Measurements from ENCODE around the gene IFT43. TPM values are rescaled to one million over a fixed set of nuclear protein-coding genes. Genes with fewer than 3 reads are reported as not detected.

The IFT43 gene
- total RNA-seq, 1 donor from 2014 or later = 36.8 TPM

DNA sequence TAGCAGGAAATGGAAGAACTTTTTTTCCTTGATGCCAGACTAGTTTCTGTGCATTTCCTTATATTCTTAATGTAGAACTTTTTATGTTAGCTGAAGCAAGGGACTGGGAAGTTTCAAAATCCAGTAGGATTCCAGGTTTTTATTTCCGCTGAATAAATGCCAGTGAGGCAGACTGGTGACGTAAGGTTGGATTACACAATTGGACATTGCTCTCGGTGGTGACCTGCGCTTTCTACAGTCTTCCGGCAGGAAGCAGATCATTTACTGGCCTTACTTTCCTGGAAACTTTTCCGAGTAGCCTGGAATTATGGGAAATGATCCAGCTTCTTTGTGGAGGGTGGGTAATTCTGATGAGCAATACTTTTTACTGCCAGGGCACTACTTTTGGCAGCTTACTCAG lies 3.6 kb downstream of the IFT43 start:
- Mint-ChIP-seq H3K27ac (no peak overlapping the region), H3K27me3 (ENCODE audit: insufficient read depth, low read depth) (no peaks in the 10 kb centered on the region), H3K4me1 (peaks cover 17% of the 10 kb centered on the region), H3K4me3 (no peak overlapping the region), H3K36me3 (peaks cover 3% of the 10 kb centered on the region), H3K9me3 (no peaks in the 10 kb centered on the region)
- Histone ChIP-seq H3K27me3 (peaks cover 13% of the 10 kb centered on the region), H3K4me2 (no peak overlapping the region), H3K36me3 (no peaks in the 10 kb centered on the region), H3K9ac (no peak overlapping the region), H3K9me3 (ENCODE audit: low read depth) (no peaks in the 10 kb centered on the region), H3K27ac (no peak overlapping the region), H3K79me2 (ENCODE audit: low read depth) (peaks cover 16% of the 10 kb centered on the region), H4K20me1 (ENCODE audit: low read depth) (peaks cover 9% of the 10 kb centered on the region), H2AFZ (replicated peaks) (no peak overlapping the region), H3K4me3 (no peak overlapping the region), H3F3A (ENCODE audit: low read depth) (peaks cover 11% of the 10 kb centered on the region), H3K4me1 (peaks cover 5% of the 10 kb centered on the region)
- no peak for DNase-seq (ENCODE audit: low spot score)
- no peak for TF ChIP-seq EZH2phosphoT487 (IDR thresholded peaks at IDR 0.05)
- TF ChIP-seq, protein P1, sequence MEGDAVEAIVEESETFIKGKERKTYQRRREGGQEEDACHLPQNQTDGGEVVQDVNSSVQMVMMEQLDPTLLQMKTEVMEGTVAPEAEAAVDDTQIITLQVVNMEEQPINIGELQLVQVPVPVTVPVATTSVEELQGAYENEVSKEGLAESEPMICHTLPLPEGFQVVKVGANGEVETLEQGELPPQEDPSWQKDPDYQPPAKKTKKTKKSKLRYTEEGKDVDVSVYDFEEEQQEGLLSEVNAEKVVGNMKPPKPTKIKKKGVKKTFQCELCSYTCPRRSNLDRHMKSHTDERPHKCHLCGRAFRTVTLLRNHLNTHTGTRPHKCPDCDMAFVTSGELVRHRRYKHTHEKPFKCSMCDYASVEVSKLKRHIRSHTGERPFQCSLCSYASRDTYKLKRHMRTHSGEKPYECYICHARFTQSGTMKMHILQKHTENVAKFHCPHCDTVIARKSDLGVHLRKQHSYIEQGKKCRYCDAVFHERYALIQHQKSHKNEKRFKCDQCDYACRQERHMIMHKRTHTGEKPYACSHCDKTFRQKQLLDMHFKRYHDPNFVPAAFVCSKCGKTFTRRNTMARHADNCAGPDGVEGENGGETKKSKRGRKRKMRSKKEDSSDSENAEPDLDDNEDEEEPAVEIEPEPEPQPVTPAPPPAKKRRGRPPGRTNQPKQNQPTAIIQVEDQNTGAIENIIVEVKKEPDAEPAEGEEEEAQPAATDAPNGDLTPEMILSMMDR (IDR thresholded peaks at IDR 0.05) = no peak
- TF ChIP-seq EZH2 (IDR thresholded peaks at IDR 0.05) = no peak

DNA sequence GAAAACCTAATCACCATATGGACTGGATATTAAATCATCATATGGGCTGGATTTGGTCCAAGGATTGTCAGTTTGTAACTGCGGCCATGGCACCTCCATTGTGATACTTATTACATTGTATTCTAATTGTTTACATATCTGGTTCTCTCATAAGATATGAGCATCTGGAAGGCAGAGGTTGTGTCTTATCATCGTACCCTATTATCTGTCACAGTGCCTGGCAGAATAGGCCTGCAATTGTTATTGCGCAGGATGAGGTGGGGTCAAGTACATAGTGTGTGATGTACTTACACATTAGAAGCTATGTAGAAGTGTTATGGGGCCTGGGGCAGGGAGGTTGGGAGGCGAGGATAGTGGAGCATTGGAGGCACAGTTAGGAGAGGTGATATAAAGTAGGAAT lies 4.7 kb downstream of the IFT43 start:
- Histone ChIP-seq H2AFZ (replicated peaks) (no peak overlapping the region), H3K27ac (no peak overlapping the region), H3K36me3 (no peaks in the 10 kb centered on the region), H3K4me3 (no peak overlapping the region), H3K4me2 (no peak overlapping the region), H3F3A (ENCODE audit: low read depth) (peaks cover 6% of the 10 kb centered on the region), H3K4me1 (peaks cover 5% of the 10 kb centered on the region), H3K27me3 (peaks cover 2% of the 10 kb centered on the region), H4K20me1 (ENCODE audit: low read depth) (peaks cover 19% of the 10 kb centered on the region), H3K9me3 (ENCODE audit: low read depth) (no peaks in the 10 kb centered on the region), H3K79me2 (ENCODE audit: low read depth) (peaks cover 16% of the 10 kb centered on the region), H3K9ac (no peak overlapping the region)
- H3K27me3 Mint-ChIP-seq (ENCODE audit: insufficient read depth, low read depth) = no peaks in the 10 kb centered on the region
- H3K27ac Mint-ChIP-seq = no peak overlapping the region
- no peaks in the 10 kb centered on the region for H3K9me3 Mint-ChIP-seq
- no peak overlapping the region for H3K4me3 Mint-ChIP-seq
- TF ChIP-seq EZH2 (IDR thresholded peaks at IDR 0.05) (no peak), EZH2phosphoT487 (IDR thresholded peaks at IDR 0.05) (no peak)
- TF ChIP-seq, protein P1 (IDR thresholded peaks at IDR 0.05) = no peak
- H3K4me1 Mint-ChIP-seq = peaks cover 15% of the 10 kb centered on the region
- no peak for DNase-seq (ENCODE audit: low spot score)
- peaks cover 7% of the 10 kb centered on the region for H3K36me3 Mint-ChIP-seq

DNA sequence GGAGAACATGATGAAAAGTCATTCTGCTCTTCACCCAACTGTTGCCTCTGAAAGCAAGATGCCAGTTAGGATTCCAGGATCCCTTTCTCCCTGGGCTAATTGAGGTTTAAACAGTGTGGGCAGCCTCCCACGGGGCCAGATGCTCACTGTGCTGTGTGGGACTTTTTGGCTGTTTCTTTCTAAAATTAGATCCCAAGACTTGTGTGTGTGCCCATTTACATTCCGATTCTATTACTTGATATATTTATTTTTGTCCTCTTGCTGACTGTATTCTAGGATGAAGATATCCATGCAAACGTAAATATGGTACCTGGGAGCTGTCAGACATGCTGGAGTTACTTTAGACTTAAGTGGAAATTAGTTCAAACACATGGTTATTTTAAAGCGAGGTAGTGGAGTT lies 6.2 kb downstream of the IFT43 start:
- Histone ChIP-seq H3K9me3 (ENCODE audit: low read depth) (no peaks in the 10 kb centered on the region), H3K27me3 (no peaks in the 10 kb centered on the region), H3F3A (ENCODE audit: low read depth) (no peaks in the 10 kb centered on the region), H4K20me1 (ENCODE audit: low read depth) (peaks cover 15% of the 10 kb centered on the region), H2AFZ (replicated peaks) (no peak overlapping the region), H3K4me1 (peaks cover under 1% of the 10 kb centered on the region), H3K4me3 (no peak overlapping the region), H3K9ac (no peak overlapping the region), H3K36me3 (no peaks in the 10 kb centered on the region), H3K4me2 (no peak overlapping the region), H3K79me2 (ENCODE audit: low read depth) (peaks cover 8% of the 10 kb centered on the region), H3K27ac (no peak overlapping the region)
- H3K27ac Mint-ChIP-seq = no peak overlapping the region
- H3K36me3 Mint-ChIP-seq = peaks cover 10% of the 10 kb centered on the region
- peaks cover 4% of the 10 kb centered on the region for H3K4me1 Mint-ChIP-seq
- H3K9me3 Mint-ChIP-seq = no peaks in the 10 kb centered on the region
- no peak for TF ChIP-seq EZH2phosphoT487 (IDR thresholded peaks at IDR 0.05)
- TF ChIP-seq, protein P1 (IDR thresholded peaks at IDR 0.05) = no peak
- TF ChIP-seq EZH2 (IDR thresholded peaks at IDR 0.05) = no peak
- H3K4me3 Mint-ChIP-seq = no peak overlapping the region
- H3K27me3 Mint-ChIP-seq (ENCODE audit: insufficient read depth, low read depth) = no peaks in the 10 kb centered on the region
- no peak for DNase-seq (ENCODE audit: low spot score)

Data from neural progenitor cell (in vitro differentiated cells).